Placental epithelial cell (primary cell): ENCODE measurements around the gene BATF. TPM values are rescaled to one million over a fixed set of nuclear protein-coding genes. Genes with fewer than 3 reads are reported as not detected.

Source experiments
- total RNA-seq: library from RNA; depleted of rRNA; stranded (reverse); fragments of >200 nt; gene quantifications from 2 replicates; pipeline ENCODE4 v1.2.3, GENCODE V29; 2012

The BATF gene, protein sequence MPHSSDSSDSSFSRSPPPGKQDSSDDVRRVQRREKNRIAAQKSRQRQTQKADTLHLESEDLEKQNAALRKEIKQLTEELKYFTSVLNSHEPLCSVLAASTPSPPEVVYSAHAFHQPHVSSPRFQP
- 7.5 and 7.7 TPM in 2 replicates for total RNA-seq

GRCh38 chr14:75522224-75522982 is at the start of gene BATF:
BATF (plus strand) TSS chr14:75522469; CDS start chr14:75522683, 214 bp downstream.

GRCh38 chr14:75578102-75578785 is 56.0 kb downstream of the BATF start, which contains the start of gene FLVCR2:
FLVCR2 (plus strand) TSS chr14:75578620; CDS start chr14:75578973, 353 bp downstream.

Other genes with a start within 250 kb of the BATF start
- gene FOS, start 243.6 kb upstream of the BATF start, total RNA-seq, result 195 and 1,041 TPM in 2 replicates
- gene JDP2, start 94.4 kb upstream of the BATF start, total RNA-seq, result 47.9 and 64.7 TPM in 2 replicates
- 4.7 and 14.3 TPM in 2 replicates for gene FLVCR2, start 56.2 kb downstream of the BATF start, total RNA-seq
- gene ERG28, start 138.4 kb downstream of the BATF start, total RNA-seq, result 5.1 and 12.6 TPM in 2 replicates
- 29.3 and 42.4 TPM in 2 replicates for gene TTLL5, start 138.8 kb downstream of the BATF start, total RNA-seq